HG03064 (cell line): Measurements from ENCODE around the gene TRIM66.
A peak's percentile ranks its signal among the peaks of the same experiment; 100 is the strongest.

Experiments used
- ATAC-seq: cut with Tn5 transposase; IDR thresholded peaks from one replicate; pipeline ENCODE4 v1.9.1; 2021; ENCODE audit warnings: low read depth; ENCODE audit not compliant: unreplicated experiment

Gene TRIM66

DNA sequence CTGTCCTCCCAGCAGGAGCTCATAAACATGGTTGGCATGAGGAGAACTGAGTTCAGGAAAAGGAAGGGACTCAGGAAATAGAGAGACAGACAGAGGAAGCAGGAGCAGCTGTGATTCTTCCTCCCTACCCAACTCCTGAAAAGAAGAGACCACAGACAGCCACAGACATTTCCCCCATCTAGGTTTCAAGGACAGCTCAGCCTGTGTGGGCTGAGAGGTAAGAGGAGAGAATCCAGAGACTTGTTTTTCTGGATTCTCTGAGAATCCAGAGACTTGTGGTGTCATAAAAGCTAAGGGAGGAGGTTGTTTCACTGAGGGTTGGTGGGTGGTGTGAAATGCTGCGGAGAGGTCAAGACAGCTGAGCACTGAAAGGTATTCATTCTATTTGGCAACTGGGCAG is 69.4 kb downstream of the TRIM66 start:
- no peak for ATAC-seq

DNA sequence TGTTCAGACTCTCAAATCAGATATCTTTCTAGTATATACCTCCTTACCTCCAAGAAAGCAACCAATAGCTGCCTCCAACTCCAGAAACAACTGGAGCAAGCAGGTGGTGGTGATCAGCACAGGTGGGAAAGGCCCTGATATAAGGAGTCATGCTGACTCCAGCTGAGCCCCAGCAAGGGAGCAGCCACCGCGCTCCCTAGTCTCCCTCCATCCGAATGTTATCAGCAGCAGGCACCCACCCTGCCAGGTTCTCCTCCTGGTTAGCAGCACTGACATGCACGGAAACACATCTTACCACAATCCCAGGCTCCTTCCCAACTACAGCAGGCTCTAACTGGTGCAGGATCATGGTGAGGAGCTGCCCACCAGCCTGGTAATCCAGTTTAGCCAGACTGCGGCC is 69.9 kb downstream of the TRIM66 start:
- ATAC-seq = no peak

DNA sequence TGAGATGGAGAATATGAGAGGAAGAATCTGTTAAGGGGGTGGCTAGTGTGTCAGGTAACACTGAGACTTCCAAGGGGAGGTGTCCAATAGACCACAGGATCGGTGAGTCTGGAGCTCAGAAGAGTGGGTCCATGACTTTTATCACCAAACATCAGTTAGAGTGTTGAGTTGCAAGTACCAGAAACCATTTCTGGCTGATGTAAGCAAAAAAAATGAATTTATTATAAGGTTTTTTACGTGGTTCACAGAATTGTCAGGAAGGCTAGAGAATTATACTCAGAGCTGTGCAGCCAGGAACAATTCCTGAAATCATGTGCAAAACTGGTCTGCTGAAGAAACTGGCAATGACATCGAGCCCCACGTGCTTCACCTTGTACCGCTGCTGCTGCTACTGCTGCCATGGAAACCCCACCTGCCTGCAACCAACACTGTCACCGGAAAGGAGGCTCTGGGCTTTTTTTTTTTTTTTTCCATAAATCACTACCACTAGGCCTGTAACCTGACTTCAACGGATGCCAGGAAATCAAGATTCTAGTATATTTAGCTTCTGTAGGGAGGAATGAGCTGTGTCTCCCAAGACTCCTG is 71.8 kb downstream of the TRIM66 start:
- ATAC-seq = no peak

DNA sequence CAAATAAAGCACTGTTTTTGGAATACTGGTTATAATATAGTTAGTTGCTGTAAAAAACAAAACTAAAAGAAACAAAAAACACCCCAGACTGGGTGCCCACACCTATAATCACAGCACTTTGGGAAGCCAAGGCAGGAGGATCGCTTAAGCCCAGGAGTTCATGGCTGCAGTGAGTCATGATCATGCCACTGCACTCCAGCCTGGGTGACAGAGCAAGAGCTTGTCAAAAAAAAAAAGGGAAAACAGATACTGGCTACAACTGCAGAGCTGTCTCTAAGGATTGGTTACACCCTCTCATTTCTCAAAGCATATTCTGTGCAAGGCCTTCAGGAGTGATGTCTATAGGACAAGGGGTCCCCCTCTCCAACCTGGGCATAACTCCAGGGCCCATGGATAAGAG is 73.8 kb downstream of the TRIM66 start:
- ATAC-seq = no peak

DNA sequence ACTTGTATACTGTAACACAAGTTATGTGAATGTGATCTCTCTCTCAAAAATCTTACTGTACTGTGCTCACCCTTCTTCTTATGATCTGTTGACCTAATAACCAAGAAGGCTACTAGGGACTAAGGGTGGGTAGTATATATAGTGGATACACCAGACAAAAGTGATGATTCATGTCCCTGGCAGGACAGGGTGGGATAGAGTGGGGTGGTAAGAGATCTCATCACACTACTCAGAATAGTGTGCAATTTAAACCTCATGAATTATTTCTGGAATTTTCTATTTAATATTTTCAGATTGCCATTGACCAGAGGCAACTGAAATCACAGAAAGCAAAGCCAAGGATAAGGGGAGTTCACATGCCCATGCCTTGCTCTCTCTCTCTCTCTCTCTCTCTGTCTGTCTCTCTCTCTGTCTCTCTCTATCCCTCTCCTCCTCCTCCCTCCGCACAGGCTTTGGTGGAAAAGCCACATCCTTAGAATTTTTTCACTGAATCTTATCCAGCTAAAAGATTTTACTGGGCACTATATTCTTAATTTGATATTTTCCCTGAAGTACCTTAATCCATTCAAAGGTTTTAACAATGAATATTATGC is 76.4 kb downstream of the TRIM66 start:
- no peak for ATAC-seq

DNA sequence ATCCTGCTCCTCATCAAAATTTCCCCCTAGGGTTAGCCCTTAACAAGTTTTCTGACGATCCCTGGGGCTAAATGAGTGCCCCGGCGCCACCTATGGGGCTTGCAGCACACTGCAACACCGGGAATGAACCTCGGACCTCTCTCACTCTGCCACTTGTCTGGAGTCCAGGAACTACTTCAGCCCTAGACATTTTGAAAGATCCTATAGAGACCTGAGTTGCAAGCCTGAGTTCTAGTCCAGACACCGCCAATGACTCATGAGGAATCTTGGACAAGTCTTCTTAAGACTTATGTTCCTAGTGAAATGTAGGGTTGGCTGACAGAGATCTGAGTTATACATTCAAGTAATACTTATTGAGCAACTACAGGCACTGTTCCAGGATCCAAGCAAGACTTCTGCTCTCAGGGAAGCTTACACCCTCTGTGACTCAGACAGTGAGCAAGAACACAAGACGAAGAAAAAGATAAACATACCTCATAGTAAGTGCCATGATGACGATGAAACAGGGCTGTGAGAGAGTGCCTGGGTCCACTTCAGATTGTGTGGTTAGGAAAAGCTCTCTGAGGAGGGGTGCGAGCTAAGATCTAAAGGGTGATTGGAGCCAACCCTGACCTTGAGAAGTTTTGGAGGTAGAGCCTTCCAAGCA is 78.3 kb downstream of the TRIM66 start:
- no peak for ATAC-seq

DNA sequence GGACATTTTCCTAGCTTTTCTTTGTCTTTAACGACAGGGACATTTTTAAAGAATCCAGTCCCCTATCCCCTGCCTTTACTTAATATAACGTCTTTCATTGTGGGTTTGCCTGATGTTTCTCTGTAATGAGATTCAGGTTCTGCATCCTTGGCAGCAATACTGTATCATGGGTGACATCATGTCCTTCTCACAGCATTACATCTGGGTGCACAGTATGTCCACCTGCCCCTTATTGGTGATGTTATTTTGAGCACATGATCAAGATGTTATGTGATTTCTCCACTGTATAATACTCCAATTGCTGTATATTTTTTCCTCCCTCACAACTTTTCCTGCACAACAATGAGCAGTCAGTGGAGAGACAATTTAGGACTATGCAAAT is 78.8 kb downstream of the TRIM66 start:
- ATAC-seq = no peak

DNA sequence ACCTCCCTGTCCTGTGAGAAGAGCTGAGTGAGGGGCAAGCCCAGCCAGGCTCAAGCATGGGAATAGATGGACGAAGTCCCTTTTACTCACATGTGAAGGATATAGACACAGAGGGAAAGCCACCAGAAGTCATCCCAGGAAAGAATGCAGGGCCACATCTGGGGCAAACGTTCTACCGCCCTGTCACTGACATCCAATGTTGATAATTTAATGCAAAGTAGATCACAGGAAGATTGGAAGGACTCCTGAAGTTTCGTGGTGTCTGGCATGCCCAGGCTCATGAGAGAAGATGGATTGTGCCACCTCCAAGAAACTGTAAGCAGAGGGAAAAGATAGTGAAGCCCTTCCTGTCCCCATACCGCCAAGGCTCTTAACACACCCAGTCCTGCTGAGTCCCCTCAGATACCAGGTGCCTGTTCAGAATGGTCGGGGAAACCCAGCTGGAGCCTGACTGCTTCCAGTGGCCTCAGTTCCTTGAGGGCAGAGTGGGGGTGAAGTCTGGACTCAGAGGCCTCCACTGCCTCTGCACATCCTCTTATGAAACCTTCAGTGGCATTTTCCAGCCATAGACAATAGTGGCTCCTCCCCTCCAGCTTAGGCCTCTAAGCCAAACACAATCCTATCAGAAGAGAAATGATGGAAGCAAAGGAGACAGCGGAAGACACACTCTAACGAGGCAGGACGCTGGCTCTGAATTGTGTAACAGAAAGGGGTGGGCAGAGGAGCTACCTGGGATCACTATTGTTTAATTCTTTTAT is 80.9 kb downstream of the TRIM66 start:
- no peak for ATAC-seq

DNA sequence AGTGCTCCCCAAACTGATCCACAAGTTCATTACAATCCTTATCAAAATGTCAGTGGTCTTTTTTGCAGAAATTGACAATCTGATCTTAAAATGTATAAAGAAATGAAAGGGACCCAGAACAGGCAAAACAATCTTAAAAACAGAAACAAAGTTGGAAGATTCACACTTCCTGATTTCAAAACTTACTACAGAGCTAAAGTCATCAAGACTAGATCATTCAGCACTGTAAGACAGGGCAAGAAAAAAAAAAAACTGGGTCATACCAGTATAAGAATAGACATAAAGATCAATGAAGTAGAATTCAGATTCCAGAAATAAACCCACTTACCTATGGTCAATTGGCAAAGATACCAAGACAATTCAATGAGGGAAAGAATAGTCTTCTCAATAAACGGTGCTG is 84.0 kb downstream of the TRIM66 start:
- no peak for ATAC-seq

DNA sequence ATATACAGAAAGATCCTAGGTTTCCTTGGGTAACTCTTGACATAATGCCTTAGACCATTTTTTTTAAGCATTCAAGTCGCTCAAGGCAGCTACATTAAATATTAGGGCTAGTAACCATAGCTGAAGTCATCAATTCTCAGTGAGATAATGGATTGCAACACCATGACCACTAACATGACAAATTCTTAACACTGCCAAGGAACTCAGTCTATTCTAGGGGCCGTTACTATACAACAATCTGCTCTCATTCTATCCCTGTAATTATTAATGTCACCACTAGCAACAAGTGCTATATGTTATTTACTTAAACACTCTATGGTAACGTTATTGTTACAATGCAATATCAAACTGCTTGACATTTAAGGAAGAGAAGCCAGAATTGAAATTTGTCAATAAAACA is 85.3 kb downstream of the TRIM66 start:
- ATAC-seq = no peak

DNA sequence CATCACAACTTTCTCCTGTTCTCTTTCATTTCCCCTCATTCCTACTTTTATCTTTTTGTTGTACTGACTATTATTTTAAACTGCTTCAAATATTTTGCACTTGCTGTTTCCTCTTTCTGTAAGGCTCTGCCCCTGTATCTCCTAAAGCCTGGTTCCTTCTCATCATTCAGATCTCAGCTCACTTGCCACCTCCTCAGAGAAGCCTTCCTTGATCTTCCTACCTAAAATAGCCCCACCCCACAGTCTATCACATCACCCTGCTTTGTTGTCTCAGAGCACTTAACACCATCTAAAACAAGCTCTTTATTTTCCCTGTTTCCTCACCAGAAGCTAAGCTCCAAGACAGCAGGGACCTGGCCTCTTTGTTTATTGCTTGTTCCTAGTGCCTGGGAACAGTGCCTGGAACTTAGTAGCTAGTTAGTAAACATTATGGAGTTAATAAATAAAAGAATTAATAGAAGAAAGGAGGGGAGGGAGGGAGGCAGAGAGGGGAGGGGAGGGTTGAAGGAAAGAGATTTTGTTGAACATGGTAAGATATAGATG is 85.9 kb downstream of the TRIM66 start:
- ATAC-seq = no peak

DNA sequence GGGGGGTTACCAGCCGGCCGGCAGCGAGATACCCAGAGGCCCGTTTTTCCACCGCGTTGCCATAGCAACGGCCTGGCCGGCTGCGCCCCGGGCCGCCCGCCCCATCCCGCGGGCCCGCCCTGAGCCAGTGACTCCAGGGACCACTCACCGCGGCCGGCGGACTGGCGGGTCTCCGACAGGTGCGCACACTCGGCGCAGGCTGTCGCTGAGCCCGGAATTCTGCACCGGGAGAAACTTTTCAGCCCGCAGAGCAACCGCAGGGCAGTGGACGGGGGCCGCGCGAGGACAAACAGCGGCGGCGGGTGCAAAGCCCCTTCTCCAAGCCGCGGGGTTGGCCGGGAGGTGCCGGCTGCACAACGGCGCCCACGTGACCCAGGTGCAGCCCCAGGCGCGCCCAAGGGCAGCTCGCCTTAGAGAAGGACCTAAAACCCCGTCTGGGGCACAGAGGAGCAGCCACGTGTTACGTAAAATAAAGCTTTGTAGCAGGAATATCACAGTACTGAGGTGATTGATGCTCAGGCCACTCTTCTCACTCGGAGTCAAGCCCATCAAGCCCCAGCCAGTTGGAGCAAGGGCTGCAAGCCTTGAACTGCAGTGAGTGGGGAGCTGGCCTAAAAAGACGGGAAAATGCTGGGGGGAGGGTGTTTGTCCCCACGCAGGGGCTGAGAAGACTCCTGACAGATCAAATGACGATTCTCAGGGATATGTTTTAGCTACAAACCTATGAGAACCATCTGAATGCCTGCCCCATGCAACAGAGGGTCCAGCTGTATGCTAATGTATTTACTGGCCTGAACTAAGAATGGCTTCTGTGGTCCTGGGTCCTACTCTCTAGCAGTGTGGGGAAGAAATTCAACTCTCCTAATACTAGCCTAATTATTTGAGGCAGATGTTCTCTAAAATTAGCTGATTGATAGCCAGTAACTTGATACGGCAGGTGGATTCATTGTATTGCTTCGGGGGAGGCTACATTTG is 88.2 kb downstream of the TRIM66 start, which contains the start of gene STK33:
STK33 (minus strand) TSS at position 294 of the 975 bp plus-strand sequence. CDS start 119,323 bp downstream, outside the sequence.
- peak; percentile 85 for ATAC-seq

DNA sequence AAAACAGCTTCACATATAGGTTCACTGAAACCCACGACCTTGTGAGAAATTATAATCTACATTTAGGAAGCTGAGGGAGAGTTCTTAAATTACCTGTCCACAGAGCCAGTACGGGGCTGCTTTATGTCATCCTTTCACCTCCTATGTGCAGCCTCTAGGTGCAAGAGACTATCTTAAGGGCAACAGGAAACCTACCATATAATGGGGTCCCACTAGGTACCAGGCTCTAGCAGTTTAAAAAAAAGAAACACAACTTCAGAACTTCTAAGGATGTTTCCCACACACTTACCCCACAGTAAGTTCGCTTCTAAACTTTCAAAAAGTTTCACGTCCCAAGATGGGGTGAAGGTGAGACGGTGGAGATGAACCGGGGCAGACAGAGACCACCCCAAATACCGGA is 89.0 kb downstream of the TRIM66 start:
- ATAC-seq = peak; percentile 19

DNA sequence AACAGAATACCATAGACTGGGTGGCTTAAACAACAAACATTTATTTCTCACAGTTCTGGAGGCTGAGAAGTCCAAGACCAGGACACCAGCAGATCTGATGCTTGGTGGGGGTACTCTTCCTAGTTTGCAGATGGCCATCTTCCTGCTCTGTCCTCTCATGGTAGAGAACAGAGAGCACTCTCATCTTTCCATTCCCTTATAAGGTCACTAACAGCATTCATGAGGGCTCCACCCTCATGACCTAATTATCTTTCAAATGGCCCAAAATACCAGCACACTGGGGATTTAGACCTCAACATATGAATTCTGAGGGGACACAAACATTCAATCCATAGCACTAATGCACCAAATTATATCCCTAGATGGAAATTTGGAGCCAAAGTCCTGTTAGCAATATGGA is 94.5 kb downstream of the TRIM66 start:
- ATAC-seq = no peak

DNA sequence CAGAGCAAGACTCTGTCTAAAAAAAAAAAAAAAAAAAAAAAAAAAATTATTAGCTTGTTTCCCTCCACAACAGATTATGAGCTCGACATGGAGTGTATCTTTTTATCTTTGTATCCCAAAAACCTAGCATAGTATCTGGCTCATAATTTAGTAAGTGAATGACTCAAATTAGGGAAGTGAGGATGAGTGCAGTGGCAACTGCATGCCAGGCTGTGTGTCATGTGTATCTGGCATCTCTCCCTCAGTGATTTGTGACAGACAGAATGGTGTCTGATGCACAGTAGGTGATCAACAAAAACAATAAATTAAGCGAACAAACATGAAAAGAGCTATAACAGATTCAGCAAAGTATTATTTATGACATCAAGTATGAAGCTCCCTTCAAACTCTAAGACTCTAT is 95.7 kb downstream of the TRIM66 start:
- ATAC-seq = no peak

DNA sequence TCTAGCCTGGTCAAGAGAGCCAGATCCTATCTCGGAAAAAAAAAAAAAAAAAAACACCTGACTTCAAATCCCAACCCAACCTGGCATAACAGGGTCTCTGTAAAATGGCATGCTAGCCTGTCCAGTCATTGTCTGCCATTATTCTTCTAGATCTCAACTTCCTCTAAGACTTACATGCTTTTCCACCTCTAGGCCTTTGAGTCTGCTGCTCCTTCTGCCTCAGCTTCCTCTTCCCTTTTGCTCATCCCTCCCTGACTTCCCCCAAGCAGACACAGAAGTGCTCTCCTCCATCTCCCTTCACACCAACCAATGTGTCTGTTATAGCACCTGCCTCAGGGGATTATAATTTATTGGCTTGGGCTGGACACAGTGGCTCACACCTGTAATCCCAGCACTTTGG is 96.3 kb downstream of the TRIM66 start:
- no peak for ATAC-seq

DNA sequence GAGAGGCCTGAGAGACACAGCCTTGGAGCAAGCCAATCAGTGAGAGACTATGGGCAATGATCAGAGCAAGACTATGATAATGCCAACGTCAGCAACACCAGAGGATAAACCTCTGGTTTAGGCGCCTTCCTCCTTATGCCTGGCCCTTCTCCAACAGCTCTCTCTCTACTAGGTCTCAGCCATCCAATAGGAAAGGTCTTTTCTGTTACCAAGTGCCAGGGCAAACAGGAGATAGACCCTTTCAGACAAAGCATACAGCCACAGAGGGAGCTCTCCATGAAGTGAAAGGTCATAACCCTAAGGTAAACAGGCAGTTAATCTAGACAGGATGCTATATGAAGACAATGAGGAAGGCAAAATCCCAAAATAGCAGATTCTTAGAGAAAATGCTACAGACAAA is 98.0 kb downstream of the TRIM66 start:
- no peak for ATAC-seq

DNA sequence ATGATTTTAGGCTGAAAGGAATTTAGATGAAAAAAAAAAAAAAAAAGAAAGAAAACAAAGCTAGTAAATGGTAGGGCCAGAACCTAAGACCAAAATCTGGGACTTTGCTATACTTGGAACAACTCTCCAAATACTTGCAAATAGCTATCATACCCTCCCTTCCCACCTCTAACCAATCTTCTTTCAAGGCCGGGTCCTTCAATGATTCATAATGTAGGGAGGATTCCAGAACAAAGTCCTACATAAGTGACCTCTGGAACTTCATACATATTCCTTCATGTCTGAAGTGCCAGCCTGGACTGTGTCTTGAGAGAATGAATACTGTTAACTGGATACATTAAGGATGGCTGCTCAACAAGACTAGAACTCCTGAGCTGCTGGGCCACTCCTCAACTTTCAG is 98.4 kb downstream of the TRIM66 start:
- no peak for ATAC-seq

DNA sequence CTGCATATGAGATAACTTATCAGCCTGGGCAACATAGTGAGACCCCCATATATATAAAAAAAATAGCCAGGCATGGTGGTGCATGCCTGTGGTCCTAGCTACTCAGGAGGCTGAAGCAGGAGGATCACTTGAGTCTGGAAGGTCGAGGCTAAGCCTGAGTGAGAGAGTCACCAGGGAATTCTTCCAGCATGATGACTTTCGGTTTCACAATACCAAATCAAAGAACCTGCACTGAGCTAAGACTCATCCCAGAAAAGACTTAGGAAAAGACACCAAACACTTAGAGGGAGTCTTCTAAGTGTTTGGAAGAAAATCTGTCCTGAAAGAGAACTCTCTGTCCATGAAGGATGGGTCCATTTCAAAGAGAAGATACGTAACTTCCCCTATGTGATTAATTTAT is 101.2 kb downstream of the TRIM66 start:
- ATAC-seq = no peak
